Measurements from ENCODE around the gene MLPH.

DNA sequence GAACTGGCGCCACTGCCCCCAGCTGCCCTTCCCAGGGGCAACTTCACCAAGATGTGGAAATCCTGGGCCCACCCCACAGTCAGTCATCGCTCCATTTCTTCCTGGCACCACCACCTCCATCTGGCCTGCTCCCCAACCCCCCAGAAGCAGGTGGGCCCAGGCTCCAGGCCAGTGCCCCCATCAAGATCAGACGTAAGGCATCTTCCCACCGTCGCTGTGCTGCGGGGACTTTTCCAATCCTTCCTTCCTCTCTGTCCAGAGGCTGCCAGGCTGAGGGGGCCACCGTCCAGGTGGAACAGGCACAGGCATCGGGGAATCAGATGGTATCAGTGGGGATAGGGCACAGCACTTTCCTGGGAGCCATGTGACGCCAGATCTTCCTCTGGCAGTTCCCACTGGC, 87.4 kb downstream of the MLPH start:
- TF ChIP-seq CEBPB (IDR thresholded peaks at IDR 0.05), result no peak
- TF ChIP-seq YY1 (IDR thresholded peaks at IDR 0.05; ENCODE audit: low read depth), result no peak
- TF ChIP-seq EP300 (IDR thresholded peaks at IDR 0.05; ENCODE audit: borderline replicate concordance), result no peak
- no peak for TF ChIP-seq CREB1 (IDR thresholded peaks at IDR 0.05; ENCODE audit: low read depth)
- no peak for TF ChIP-seq RAD21 (IDR thresholded peaks at IDR 0.05; ENCODE audit: low read depth)
- no peak for TF ChIP-seq TAF1 (IDR thresholded peaks at IDR 0.05; ENCODE audit: low read depth)
- TF ChIP-seq, protein P1, sequence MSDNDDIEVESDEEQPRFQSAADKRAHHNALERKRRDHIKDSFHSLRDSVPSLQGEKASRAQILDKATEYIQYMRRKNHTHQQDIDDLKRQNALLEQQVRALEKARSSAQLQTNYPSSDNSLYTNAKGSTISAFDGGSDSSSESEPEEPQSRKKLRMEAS (IDR thresholded peaks at IDR 0.05), result no peak
- no peak for TF ChIP-seq NFIC (IDR thresholded peaks at IDR 0.05)
- TF ChIP-seq TCF12 (IDR thresholded peaks at IDR 0.05; ENCODE audit: low read depth), result no peak
- no peak for TF ChIP-seq TEAD4 (IDR thresholded peaks at IDR 0.05)
- TF ChIP-seq EGR1 (IDR thresholded peaks at IDR 0.05), result no peak
- no peak for TF ChIP-seq ZBTB7A (IDR thresholded peaks at IDR 0.05; ENCODE audit: low read depth)
- TF ChIP-seq, protein P2, sequence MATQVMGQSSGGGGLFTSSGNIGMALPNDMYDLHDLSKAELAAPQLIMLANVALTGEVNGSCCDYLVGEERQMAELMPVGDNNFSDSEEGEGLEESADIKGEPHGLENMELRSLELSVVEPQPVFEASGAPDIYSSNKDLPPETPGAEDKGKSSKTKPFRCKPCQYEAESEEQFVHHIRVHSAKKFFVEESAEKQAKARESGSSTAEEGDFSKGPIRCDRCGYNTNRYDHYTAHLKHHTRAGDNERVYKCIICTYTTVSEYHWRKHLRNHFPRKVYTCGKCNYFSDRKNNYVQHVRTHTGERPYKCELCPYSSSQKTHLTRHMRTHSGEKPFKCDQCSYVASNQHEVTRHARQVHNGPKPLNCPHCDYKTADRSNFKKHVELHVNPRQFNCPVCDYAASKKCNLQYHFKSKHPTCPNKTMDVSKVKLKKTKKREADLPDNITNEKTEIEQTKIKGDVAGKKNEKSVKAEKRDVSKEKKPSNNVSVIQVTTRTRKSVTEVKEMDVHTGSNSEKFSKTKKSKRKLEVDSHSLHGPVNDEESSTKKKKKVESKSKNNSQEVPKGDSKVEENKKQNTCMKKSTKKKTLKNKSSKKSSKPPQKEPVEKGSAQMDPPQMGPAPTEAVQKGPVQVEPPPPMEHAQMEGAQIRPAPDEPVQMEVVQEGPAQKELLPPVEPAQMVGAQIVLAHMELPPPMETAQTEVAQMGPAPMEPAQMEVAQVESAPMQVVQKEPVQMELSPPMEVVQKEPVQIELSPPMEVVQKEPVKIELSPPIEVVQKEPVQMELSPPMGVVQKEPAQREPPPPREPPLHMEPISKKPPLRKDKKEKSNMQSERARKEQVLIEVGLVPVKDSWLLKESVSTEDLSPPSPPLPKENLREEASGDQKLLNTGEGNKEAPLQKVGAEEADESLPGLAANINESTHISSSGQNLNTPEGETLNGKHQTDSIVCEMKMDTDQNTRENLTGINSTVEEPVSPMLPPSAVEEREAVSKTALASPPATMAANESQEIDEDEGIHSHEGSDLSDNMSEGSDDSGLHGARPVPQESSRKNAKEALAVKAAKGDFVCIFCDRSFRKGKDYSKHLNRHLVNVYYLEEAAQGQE (IDR thresholded peaks at IDR 0.05; ENCODE audit: low read depth), result no peak
